GM19238 (cell line): ENCODE data around the gene FAM174B.

Source experiments
- DNase-seq: peaks from one replicate; pipeline ENCODE4 v3.0.0; 2011; ENCODE audit warnings: low spot score; ENCODE audit not compliant: insufficient read length

FAM174B gene

DNA sequence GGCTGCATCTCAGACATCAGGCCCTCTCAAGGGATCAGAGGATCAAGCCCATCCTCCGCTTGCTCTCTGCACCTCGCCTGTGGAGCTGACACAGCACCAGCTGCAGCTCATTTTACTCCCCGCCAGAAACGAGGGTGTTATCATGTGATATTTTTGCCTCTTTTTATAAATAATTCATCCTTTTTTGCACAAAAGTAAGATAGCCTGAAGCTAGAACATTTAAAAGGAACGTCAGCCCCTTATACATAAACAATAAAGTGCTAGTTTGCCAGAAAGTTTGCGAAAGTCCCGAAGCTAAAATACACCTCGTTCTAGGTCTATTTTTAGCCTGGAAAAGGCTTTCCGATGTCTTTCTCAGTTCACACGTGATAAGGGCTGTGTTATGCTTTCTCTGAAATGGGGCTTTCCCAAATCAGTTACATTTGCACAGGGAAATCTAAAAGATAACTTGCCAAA lies 9.6 kb upstream of the FAM174B start:
- DNase-seq: no peak

DNA sequence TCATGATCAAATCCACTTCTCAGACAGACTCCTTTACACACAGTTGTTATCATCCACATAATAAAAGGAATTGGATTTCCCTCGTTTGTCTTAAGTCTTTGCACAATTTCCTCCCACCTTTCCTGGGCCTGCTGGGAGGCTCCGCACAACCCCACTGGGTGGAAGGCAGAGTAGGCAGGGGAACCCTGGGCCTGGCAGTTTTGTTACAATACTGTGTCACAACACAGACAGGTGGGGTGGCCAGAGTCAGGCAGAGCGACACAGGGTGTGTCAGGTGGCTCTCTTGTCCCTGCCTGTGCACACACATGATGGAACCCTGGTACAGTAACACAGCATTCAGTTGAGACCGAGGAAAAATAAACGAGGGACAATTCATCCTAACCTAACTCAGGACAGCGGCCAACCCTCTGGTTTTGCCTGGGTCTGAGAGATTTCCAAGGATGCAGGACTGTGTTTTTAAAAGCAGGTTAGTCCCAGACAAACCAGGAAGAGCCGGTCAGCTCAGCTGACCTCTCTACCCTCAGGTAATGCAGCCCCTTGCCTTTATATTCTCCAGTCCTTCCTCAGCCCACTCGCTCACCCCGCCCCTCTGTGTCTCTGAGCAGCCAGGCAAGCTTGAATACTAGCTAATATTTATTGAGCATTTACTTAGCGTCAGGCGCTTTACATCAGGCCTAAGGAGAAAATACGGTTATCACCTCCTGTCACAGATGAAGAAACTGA lies 8.8 kb upstream of the FAM174B start:
- no peak for DNase-seq

DNA sequence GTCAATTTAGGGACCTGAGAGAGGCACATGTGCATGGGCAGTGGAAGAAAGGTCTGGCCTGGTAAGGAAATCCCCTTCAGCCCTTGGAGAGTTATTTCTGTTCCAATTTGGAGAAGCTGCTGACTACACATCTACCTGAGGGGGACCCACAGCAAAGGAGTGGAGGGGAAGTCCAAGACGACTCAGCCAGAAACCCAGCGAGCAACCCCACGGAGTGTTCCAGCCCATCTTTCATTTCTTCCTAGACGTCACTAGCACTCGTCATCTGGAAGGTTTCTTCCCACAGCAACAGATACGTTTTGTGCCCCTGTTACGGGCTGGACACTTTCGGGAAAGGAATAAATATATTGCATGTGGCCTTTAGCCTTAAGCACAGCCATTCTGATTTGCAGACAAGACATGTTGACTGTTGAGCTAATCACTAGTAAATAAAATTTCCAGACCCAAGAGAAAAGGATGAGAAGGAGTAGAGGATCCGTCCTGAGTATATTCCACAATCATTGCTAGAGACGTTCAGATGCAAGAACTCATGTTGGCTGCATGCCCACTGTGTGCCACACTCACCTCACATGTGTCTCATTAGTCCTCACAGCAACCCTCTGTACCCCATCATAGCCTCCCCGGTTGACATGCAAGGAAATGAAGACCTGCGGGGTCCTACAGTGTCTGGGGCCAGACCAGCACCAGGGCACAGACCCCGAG lies 7.8 kb upstream of the FAM174B start:
- peak; percentile 21 for DNase-seq

- no peak for DNase-seq
Measured at GRCh38 chr15:92662762-92663161, 7.2 kb upstream of the FAM174B start.

- DNase-seq: no peak
Measured at GRCh38 chr15:92661956-92662355, 6.4 kb upstream of the FAM174B start.

- no peak for DNase-seq
Measured at GRCh38 chr15:92661069-92661468, 5.5 kb upstream of the FAM174B start.

- no peak for DNase-seq
Measured at GRCh38 chr15:92657486-92657885, 1.9 kb upstream of the FAM174B start.

GRCh38 chr15:92656089-92656488 lies 514 bp upstream of the FAM174B start:
- DNase-seq: no peak

- no peak for DNase-seq
Measured at GRCh38 chr15:92654662-92655061, 913 bp downstream of the FAM174B start.

- no peak for DNase-seq
Measured at GRCh38 chr15:92653836-92654539, 1.6 kb downstream of the FAM174B start.

- no peak for DNase-seq
Measured at GRCh38 chr15:92653366-92653765, 2.2 kb downstream of the FAM174B start.

DNA sequence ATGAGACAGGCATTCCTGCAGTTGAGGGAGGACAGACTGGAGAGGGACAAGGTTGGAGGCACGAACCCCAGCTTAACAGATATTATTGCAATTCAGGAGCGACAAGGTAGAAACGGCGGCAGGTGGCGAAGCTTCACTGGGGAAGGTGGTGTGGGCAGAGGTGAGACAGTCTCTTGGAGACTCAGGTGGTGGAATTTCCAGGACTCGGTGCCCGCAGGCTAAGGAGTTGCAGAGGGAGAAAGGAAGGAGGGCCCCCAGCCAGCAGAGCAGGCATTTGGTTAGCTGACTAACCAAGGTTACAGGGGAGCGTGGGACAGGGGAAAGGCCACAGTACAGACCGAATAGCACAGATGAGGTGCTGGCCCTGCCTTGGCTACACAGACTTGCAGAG lies 3.0 kb downstream of the FAM174B start:
- no peak for DNase-seq

DNA sequence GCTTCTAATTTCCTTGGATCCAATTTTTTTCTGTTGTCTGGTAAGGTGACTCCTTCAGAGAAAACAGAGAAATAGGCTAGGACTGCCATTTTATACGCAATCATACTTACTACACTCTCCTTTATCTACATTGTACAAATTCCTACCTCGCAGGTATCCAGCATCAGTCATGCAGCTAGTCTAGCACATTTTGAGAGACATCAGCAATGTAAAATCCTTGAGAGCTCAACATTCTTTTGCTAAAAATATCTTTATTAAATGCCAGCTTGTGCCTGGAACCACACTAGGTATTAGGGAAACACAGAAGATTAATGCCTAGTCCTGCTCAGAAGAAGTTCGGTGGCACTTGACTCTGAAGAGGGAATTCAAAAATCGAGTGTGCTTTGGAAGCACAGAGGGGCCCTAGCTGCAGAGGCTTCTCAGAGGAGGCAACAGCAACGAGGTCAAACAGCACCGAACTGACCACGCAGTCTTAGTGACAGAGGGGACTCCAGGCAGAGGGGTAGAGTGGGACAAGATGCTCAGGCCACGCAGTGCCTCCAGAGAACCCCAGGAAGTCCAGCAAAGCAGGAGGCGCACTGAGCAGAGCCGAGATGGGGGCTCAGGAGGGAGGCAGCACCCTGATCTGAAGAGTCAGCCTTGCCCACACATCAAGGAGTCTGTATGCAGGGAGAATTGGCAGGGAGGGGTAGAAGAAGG lies 3.5 kb downstream of the FAM174B start:
- no peak for DNase-seq

DNA sequence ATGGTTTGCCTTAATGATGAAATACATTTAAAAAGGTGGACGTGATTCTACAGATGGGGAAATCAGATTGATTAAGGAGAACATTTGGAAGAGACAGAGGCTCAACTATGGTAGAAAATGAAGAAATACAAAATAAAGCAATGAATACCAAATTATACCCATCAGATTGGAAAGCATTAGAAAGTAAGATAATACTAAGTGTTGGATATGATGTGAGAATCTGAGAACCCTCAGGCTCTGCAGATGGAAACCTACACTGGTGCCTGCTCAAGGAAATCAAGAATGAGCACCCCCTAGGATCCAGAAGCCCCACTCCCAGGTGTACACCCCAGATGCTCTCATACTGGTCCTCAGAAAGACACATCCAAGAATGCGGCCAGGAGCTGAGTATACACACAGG lies 4.6 kb downstream of the FAM174B start:
- no peak for DNase-seq

- no peak for DNase-seq
Measured at GRCh38 chr15:92650256-92650655, 5.3 kb downstream of the FAM174B start.

GRCh38 chr15:92648190-92648875 lies 7.2 kb downstream of the FAM174B start:
- no peak for DNase-seq

DNA sequence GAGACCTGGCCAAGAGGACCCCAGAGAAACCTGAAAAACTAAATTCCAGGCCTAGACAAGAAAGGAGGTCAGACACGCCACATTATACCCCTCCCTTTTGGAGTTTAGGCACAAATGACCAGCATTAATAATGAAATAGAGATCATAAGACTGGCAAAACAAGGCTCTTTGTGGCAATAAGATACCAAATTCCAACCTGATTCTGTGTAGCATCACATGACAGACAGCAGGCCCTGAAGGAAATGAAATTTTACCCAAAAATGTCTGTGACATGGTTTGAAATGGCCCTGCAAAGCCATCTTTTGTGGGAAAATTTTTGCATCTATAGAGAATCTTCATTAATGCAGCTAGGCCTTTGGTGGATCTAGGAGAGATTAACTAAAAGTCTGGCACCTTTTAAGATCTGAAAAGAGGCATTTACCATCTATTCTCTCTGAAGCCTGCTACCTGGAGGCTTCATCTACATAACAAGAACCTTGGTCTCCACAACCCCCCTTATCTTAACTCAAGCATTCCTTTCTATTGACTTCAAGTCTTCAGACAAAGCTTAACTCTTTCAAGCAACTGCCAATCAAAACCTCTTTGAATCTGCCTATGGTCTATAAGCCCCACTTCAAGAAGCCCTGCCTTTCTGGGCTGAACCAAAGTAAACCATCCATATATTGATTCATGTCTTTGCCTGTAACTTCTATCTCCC lies 8.0 kb downstream of the FAM174B start:
- no peak for DNase-seq

DNA sequence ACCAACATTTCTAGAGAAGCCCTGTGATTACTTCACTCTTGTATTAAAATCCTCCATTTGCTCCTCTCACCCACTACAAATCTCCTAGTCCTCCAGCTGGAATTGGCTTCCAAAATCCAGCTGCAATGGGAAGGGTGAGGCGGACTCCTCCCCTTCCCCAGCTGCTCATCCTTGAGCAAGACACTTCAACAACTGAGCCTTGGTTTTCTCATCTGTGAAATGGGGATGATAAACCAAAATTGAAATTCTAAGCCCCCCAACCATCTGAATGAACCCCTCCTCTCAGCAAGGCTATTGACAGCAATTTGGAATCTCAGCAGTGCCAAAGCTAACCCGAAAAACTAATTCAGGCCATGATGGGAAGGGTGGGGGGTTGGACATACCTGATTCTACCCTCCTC lies 9.4 kb downstream of the FAM174B start:
- no peak for DNase-seq

- DNase-seq: no peak
Measured at GRCh38 chr15:92645731-92646130, 9.8 kb downstream of the FAM174B start.

DNA sequence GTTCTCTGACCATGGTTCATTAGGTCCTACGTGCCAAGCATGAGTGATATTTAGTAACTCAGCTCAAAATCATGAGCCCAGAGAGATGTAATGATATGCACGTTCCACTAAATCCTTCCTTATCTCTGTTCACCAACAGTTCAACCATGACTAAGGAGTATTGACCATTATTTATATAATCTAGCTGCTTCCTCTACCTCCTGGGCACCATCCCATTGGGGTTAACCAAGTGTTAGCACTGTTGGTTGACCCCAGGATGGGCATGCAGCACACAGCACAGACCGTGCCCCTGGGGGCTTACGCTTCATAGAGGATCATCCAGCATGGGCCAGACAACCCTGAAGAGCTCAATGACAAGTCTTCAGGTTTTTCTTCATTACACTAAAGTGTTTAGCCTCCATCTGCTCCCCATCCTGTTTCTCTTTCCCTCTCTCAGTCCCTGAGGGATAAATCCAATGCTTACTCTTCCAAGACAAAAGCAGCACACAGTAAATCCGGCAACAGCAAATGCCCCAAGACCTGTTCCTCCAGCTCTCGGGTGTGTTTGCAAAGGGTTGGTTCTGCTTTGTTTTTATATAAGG lies 10.4 kb downstream of the FAM174B start:
- no peak for DNase-seq
